Measurements from ENCODE around the gene GCH1. TPM values are rescaled to one million over a fixed set of nuclear protein-coding genes. Genes with fewer than 3 reads are reported as not detected.

GCH1 gene
- total RNA-seq, 1 donor from 2014 or later = 11.2 TPM

DNA sequence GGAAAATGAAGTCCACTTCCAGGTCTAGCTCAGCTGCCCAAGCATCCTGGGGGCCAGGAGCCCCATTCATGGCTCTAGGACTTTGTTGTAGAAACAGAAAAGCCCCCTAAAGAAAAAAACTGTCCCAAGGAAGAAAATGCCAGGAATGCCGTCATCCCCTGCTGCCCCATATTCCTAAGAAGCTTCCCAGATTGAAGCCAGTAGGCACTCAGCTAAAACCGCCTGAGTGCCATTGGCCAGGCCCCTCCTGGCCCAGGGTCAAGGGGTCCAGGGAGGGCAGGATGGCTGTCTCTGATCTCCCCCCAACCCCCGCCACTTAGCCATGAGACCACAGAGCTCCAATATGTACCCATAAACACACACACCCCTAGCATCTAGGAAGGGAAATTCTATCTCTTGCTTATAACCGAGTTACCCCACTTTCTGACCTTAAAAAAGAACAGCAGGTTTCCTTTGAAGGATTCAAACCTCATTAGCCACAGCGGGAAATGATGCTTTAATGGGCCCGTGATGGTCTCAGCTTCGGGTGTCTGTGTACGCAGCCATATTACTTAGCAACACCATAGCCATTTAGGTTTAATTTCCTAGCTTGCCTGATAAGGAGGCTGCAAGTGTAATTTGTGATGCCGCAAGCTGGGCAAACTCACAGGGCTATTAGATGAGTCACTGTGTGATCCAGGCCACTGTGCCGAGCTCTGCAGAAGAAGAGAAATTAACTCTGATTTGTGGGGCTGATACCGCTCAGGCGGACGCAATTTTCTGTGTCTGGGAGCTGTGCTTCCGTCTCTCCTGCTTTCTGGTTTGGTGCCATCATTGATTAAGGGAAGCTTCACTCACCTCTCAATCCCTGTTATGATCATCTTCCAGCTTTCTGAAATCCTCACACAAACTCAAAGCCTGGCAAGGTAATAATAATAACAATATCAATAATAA lies 84.2 kb downstream of the GCH1 start:
- Mint-ChIP-seq H3K27ac (ENCODE audit: unreplicated experiment) (no peak overlapping the region), H3K4me3 (ENCODE audit: unreplicated experiment) (no peak overlapping the region), H3K36me3 (ENCODE audit: low read depth, unreplicated experiment) (no peaks in the 10 kb centered on the region), H3K27me3 (ENCODE audit: unreplicated experiment) (no peaks in the 10 kb centered on the region), H3K4me1 (ENCODE audit: unreplicated experiment) (no peaks in the 10 kb centered on the region), H3K9me3 (ENCODE audit: unreplicated experiment) (no peaks in the 10 kb centered on the region)
- DNase-seq (ENCODE audit: low spot score) = no peak
- TF ChIP-seq, protein P1, sequence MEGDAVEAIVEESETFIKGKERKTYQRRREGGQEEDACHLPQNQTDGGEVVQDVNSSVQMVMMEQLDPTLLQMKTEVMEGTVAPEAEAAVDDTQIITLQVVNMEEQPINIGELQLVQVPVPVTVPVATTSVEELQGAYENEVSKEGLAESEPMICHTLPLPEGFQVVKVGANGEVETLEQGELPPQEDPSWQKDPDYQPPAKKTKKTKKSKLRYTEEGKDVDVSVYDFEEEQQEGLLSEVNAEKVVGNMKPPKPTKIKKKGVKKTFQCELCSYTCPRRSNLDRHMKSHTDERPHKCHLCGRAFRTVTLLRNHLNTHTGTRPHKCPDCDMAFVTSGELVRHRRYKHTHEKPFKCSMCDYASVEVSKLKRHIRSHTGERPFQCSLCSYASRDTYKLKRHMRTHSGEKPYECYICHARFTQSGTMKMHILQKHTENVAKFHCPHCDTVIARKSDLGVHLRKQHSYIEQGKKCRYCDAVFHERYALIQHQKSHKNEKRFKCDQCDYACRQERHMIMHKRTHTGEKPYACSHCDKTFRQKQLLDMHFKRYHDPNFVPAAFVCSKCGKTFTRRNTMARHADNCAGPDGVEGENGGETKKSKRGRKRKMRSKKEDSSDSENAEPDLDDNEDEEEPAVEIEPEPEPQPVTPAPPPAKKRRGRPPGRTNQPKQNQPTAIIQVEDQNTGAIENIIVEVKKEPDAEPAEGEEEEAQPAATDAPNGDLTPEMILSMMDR (IDR thresholded peaks at IDR 0.05; ENCODE audit: unreplicated experiment) = no peak

DNA sequence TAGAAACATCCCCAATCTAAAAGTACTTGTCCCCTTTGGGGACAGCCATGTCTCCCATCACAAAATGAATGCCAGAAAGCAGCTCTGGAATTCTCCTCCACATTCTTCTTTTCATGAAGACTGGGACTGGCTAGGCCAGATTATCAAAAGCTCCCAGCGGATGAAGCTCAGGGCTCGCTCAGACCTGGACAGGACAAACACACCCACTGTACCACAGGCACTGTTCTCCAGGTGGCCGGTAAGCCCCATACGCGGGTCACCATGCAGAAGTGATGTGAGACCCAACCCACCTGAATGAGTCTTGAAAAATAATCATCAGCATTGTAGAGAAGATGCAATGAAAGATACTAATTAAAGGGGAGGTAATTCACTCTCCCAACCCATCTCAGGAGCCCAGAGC lies 85.1 kb downstream of the GCH1 start:
- no peaks in the 10 kb centered on the region for H3K36me3 Mint-ChIP-seq (ENCODE audit: low read depth, unreplicated experiment)
- no peaks in the 10 kb centered on the region for H3K4me1 Mint-ChIP-seq (ENCODE audit: unreplicated experiment)
- no peak for DNase-seq (ENCODE audit: low spot score)
- H3K9me3 Mint-ChIP-seq (ENCODE audit: unreplicated experiment) = no peaks in the 10 kb centered on the region
- TF ChIP-seq, protein P1 (IDR thresholded peaks at IDR 0.05; ENCODE audit: unreplicated experiment) = no peak
- no peaks in the 10 kb centered on the region for H3K27me3 Mint-ChIP-seq (ENCODE audit: unreplicated experiment)
- no peak overlapping the region for H3K27ac Mint-ChIP-seq (ENCODE audit: unreplicated experiment)
- H3K4me3 Mint-ChIP-seq (ENCODE audit: unreplicated experiment) = no peak overlapping the region

DNA sequence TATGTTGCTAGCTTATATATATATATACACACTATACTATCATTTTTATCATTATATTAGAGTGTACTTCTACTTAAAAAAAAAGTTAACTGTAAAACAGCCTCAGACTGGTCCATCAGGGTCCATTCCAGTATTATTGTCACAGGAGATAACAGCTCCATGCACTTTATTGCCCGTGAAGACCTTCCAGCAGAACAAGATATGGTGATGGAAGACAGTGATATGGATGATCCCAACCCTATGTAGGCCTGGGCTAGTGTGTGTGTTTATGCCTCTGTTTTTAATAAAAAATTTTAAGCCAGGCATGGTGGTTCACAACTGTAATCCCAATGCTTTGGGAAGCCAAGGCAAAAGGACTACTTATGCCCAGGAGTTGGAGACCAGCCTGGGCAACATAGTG lies 86.2 kb downstream of the GCH1 start:
- TF ChIP-seq, protein P1 (IDR thresholded peaks at IDR 0.05; ENCODE audit: unreplicated experiment) = no peak
- H3K4me3 Mint-ChIP-seq (ENCODE audit: unreplicated experiment) = no peak overlapping the region
- no peak for DNase-seq (ENCODE audit: low spot score)
- H3K9me3 Mint-ChIP-seq (ENCODE audit: unreplicated experiment) = no peaks in the 10 kb centered on the region
- H3K27me3 Mint-ChIP-seq (ENCODE audit: unreplicated experiment) = no peaks in the 10 kb centered on the region
- H3K27ac Mint-ChIP-seq (ENCODE audit: unreplicated experiment) = no peak overlapping the region
- H3K36me3 Mint-ChIP-seq (ENCODE audit: low read depth, unreplicated experiment) = no peaks in the 10 kb centered on the region
- H3K4me1 Mint-ChIP-seq (ENCODE audit: unreplicated experiment) = no peaks in the 10 kb centered on the region

DNA sequence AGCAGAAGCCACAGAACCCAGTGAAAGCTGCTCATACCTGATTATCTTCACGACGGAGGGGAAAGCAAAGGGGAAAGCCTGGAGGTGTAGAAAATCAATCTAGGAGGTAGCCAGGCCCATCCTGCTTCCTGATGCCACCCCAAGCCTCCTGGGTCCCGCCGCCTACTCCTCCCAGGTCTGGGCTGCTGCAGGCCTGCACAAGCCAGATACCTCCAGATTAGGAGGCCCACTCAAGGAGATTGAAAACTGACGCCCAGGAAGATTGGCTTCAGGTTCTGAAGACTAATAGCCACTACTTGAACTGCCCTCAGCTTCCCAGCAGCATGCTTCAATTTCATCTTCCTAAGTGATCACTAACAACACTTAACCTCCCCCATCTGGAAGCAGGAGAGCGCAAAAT lies 87.1 kb downstream of the GCH1 start:
- Mint-ChIP-seq H3K27ac (ENCODE audit: unreplicated experiment) (no peak overlapping the region), H3K4me3 (ENCODE audit: unreplicated experiment) (no peak overlapping the region), H3K9me3 (ENCODE audit: unreplicated experiment) (no peaks in the 10 kb centered on the region), H3K4me1 (ENCODE audit: unreplicated experiment) (no peaks in the 10 kb centered on the region), H3K36me3 (ENCODE audit: low read depth, unreplicated experiment) (no peaks in the 10 kb centered on the region), H3K27me3 (ENCODE audit: unreplicated experiment) (no peaks in the 10 kb centered on the region)
- TF ChIP-seq, protein P1 (IDR thresholded peaks at IDR 0.05; ENCODE audit: unreplicated experiment) = no peak
- no peak for DNase-seq (ENCODE audit: low spot score)

DNA sequence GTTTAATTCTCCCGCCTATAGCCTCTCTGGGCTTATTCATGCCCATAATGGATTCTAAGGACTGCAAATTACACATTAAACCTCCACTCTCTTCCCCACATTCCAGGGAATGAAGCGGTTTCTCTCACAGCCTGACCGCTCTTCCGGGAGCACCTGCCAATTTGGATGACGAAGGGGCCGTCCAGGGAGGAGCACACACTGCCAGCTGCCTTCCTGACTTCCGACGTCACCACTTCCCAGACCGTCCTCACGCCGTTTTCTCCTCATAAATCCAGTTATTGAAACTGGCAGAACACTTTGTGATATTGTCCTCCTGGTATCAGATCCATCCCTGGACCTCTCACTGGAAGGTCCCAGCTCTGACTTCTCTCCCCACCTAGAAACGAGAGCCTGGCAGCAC lies 87.6 kb downstream of the GCH1 start:
- H3K4me1 Mint-ChIP-seq (ENCODE audit: unreplicated experiment) = no peaks in the 10 kb centered on the region
- DNase-seq (ENCODE audit: low spot score) = no peak

More for the DNA sequence above, 87.6 kb downstream of the GCH1 start:
- H3K27ac Mint-ChIP-seq (ENCODE audit: unreplicated experiment) = no peak overlapping the region
- H3K27me3 Mint-ChIP-seq (ENCODE audit: unreplicated experiment) = no peaks in the 10 kb centered on the region
- TF ChIP-seq, protein P1 (IDR thresholded peaks at IDR 0.05; ENCODE audit: unreplicated experiment) = no peak
- no peak overlapping the region for H3K4me3 Mint-ChIP-seq (ENCODE audit: unreplicated experiment)
- H3K36me3 Mint-ChIP-seq (ENCODE audit: low read depth, unreplicated experiment) = no peaks in the 10 kb centered on the region
- no peaks in the 10 kb centered on the region for H3K9me3 Mint-ChIP-seq (ENCODE audit: unreplicated experiment)

Measured in endothelial cell (in vitro differentiated cells).